Measurements from ENCODE around the gene PIK3CB. TPM values are rescaled to one million over a fixed set of nuclear protein-coding genes. Genes with fewer than 3 reads are reported as not detected.

The PIK3CB gene
- total RNA-seq, 1 experiment from 2014 or later: 73.9 TPM

GRCh38 chr3:138615462-138615861 is 219.3 kb downstream of the PIK3CB start:
- no peak for ATAC-seq
- intact Hi-C loops (cut with micrococcal nuclease; ENCODE audit: unreplicated experiment): no loop called here
- no peak for TF ChIP-seq SIN3A (IDR thresholded peaks at IDR 0.05; ENCODE audit: borderline replicate concordance, insufficient read depth, low read depth, low read length)
- TF ChIP-seq POLR2AphosphoS5 (IDR thresholded peaks at IDR 0.05; ENCODE audit: low read depth, low read length): no peak
- no peak for TF ChIP-seq TCF7L2 (IDR thresholded peaks at IDR 0.05; ENCODE audit: low read depth, low read length)
- no peak for TF ChIP-seq REST (IDR thresholded peaks at IDR 0.05; ENCODE audit: insufficient read depth in 1 of 2, low read depth in 2 of 2, low read length in 1 of 2)
- TF ChIP-seq, protein P1, sequence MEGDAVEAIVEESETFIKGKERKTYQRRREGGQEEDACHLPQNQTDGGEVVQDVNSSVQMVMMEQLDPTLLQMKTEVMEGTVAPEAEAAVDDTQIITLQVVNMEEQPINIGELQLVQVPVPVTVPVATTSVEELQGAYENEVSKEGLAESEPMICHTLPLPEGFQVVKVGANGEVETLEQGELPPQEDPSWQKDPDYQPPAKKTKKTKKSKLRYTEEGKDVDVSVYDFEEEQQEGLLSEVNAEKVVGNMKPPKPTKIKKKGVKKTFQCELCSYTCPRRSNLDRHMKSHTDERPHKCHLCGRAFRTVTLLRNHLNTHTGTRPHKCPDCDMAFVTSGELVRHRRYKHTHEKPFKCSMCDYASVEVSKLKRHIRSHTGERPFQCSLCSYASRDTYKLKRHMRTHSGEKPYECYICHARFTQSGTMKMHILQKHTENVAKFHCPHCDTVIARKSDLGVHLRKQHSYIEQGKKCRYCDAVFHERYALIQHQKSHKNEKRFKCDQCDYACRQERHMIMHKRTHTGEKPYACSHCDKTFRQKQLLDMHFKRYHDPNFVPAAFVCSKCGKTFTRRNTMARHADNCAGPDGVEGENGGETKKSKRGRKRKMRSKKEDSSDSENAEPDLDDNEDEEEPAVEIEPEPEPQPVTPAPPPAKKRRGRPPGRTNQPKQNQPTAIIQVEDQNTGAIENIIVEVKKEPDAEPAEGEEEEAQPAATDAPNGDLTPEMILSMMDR (IDR thresholded peaks at IDR 0.05): no peak
- H3K36me3 ChIP-seq (ENCODE audit: control insufficient read depth, insufficient read depth, low read length): no peaks in the 10 kb centered on the region
- H3K27me3 ChIP-seq (ENCODE audit: control insufficient read depth, insufficient read depth, low read length): no peaks in the 10 kb centered on the region
- DNase-seq (ENCODE audit: low read depth, low spot score): no peak
- no peaks in the 10 kb centered on the region for H3K9me3 ChIP-seq (ENCODE audit: control insufficient read depth, insufficient read depth, low read depth, low read length)
- POLR2A ChIA-PET: no interaction called here
- H3K4me3 ChIP-seq (ENCODE audit: low read depth in 2 of 2, low read length in 2 of 2): no peak overlapping the region
- CTCF ChIA-PET: no interaction called here
- in situ Hi-C loops (cut with HindIII; ENCODE audit: low pct_unique_long_range_greater_than_20kb, low sequenced_read_pairs): no loop called here
- no TSS peak for BruUV-seq (replicated peaks)
- H3K27ac ChIP-seq (ENCODE audit: low read length): no peak overlapping the region
- peaks cover 8% of the 10 kb centered on the region; the same call in 1 of the 2 replicates for H3K4me1 ChIP-seq (ENCODE audit: control insufficient read depth, insufficient read depth, low read length)

- no peaks in the 10 kb centered on the region for H3K27me3 ChIP-seq (ENCODE audit: control insufficient read depth, insufficient read depth, low read length)
- DNase-seq (ENCODE audit: low read depth, low spot score): no peak
- TF ChIP-seq TCF7L2 (IDR thresholded peaks at IDR 0.05; ENCODE audit: low read depth, low read length) (no peak), POLR2AphosphoS5 (IDR thresholded peaks at IDR 0.05; ENCODE audit: low read depth, low read length) (no peak), REST (IDR thresholded peaks at IDR 0.05; ENCODE audit: insufficient read depth in 1 of 2, low read depth in 2 of 2, low read length in 1 of 2) (no peak), SIN3A (IDR thresholded peaks at IDR 0.05; ENCODE audit: borderline replicate concordance, insufficient read depth, low read depth, low read length) (no peak)
- TF ChIP-seq, protein P1 (IDR thresholded peaks at IDR 0.05): no peak
- CTCF ChIA-PET: no interaction called here
- peak overlapping the region; percentile 48 to 81 for H3K4me3 ChIP-seq (ENCODE audit: low read depth in 2 of 2, low read length in 2 of 2)
- BruUV-seq (replicated peaks): TSS peak; percentile 87
- intact Hi-C loops (cut with micrococcal nuclease; ENCODE audit: unreplicated experiment) (no loop called here), in situ Hi-C loops (cut with HindIII; ENCODE audit: low pct_unique_long_range_greater_than_20kb, low sequenced_read_pairs) (no loop called here)
- ATAC-seq: no peak
- POLR2A ChIA-PET: no interaction called here
- H3K36me3 ChIP-seq (ENCODE audit: control insufficient read depth, insufficient read depth, low read length): no peaks in the 10 kb centered on the region
- H3K9me3 ChIP-seq (ENCODE audit: control insufficient read depth, insufficient read depth, low read depth, low read length): no peaks in the 10 kb centered on the region
- peak overlapping the region; percentile 88 for H3K27ac ChIP-seq (ENCODE audit: low read length)
- peaks cover 14% of the 10 kb centered on the region for H3K4me1 ChIP-seq (ENCODE audit: control insufficient read depth, insufficient read depth, low read length)
Measured at GRCh38 chr3:138609898-138610266, 224.8 kb downstream of the PIK3CB start.
